A549 (cell line): ENCODE data around the gene IRS2. TPM values are rescaled to one million over a fixed set of nuclear protein-coding genes. Genes with fewer than 3 reads are reported as not detected.

Experiments
- ATAC-seq, 2 experiments: fragments of 200-7000 bp in 1 of 2; fragments of >200 bp in 1 of 2; cut with Nextera tagmentation in 1 of 2; cut with Tn5 transposase in 1 of 2; 3 replicates each; pipeline versions ENCODE4 v1.8.0 to v1.9.1; 2018 to 2020; ENCODE audit warnings: mild to moderate bottlenecking in 1 of 2, moderate library complexity in 1 of 2
- CTCF ChIA-PET: fragments of 300-600 bp; sonication (Branson Sonifier 250); formaldehyde crosslinking; extraction: SDS; loops from one replicate; lab custom pipeline; 2021; ENCODE audit warnings: antibody characterized with exemption, inconsistent platforms; lab: Yijun Ruan, JAX
- POLR2A ChIA-PET: fragments of 350-600 bp; formaldehyde crosslinking; extraction: SDS; loops from one replicate; lab custom pipeline; 2021; ENCODE audit warnings: antibody characterized with exemption, inconsistent platforms; lab: Yijun Ruan, JAX
- DNase-seq, 2 experiments: peaks; one replicate each; pipeline versions ENCODE4 v3.0.0 to v3.0.0-alpha.2; 2011 to 2016; ENCODE audit warnings: low read depth in 1 of 2, low spot score in 1 of 2
- FAIRE-seq: peaks from 2 replicates; lab custom pipeline; 2011; peaks lifted over from hg19 to GRCh38; lab: Jason Lieb, UNC
- H3K27ac ChIP-seq, 2 experiments: fragments of >200 bp; sonication (Bioruptor Twin); formaldehyde crosslinking; 3 replicates each; pipeline ENCODE4 v1.5.1; 2016 to 2017
- H3K4me1 ChIP-seq: fragments of >200 bp; sonication (Bioruptor Twin); formaldehyde crosslinking; 3 replicates; pipeline ENCODE4 v1.6.1; 2016
- H3K4me2 ChIP-seq: fragments of >200 bp; sonication (Bioruptor Twin); formaldehyde crosslinking; 3 replicates; pipeline ENCODE4 v1.6.1; 2016
- H3K4me3 ChIP-seq: fragments of >200 bp; sonication (Bioruptor Twin); formaldehyde crosslinking; 3 replicates; pipeline ENCODE4 v1.5.1; 2016
- H3K9me3 ChIP-seq: fragments of >200 bp; sonication (Bioruptor Twin); formaldehyde crosslinking; 3 replicates; pipeline ENCODE4 v1.6.1; 2016
- EHF ChIP-seq: fragments of 250-450 bp; sonication (Bioruptor Pico); IDR thresholded peaks from 2 replicates; pipeline ENCODE4 v1.5.0; 2020; ENCODE audit warnings: mild to moderate bottlenecking
- FOSB ChIP-seq: fragments of 250-450 bp; sonication (Bioruptor Pico); IDR thresholded peaks from 2 replicates; pipeline ENCODE4 v1.5.0; 2020; ENCODE audit warnings: mild to moderate bottlenecking, moderate library complexity
- HOXA7 ChIP-seq: fragments of 250-450 bp; sonication (Bioruptor Pico); IDR thresholded peaks from 2 replicates; pipeline ENCODE4 v1.5.0; 2020; ENCODE audit warnings: mild to moderate bottlenecking, moderate library complexity
- HOXB5 ChIP-seq: fragments of 250-450 bp; sonication (Bioruptor Pico); IDR thresholded peaks from 2 replicates; pipeline ENCODE4 v1.5.0; 2020; ENCODE audit warnings: mild to moderate bottlenecking, moderate library complexity
- JUN ChIP-seq, 2 experiments: fragments of >200 bp; sonication (Bioruptor Twin); formaldehyde crosslinking; IDR thresholded peaks; 2 replicates in 1 of 2; 3 replicates in 1 of 2; pipeline ENCODE4 v1.6.1; 2016 to 2017
- KDM1A ChIP-seq: fragments of 200-600 bp; sonication (generic); IDR thresholded peaks from 2 replicates; pipeline ENCODE4 v1.6.1; 2016; ENCODE audit warnings: low read depth, mild to moderate bottlenecking
- MAZ ChIP-seq: fragments of 150-350 bp; IDR thresholded peaks from 2 replicates; pipeline ENCODE4 v1.6.1; 2014; ENCODE audit warnings: antibody characterized with exemption, low read depth, low read length, borderline replicate concordance
- PHF8 ChIP-seq: fragments of 200-600 bp; sonication (generic); IDR thresholded peaks from 2 replicates; pipeline ENCODE4 v1.6.1; 2016; ENCODE audit warnings: low read depth, mild to moderate bottlenecking, antibody characterized with exemption, moderate library complexity, borderline replicate concordance
- POLR2AphosphoS2 ChIP-seq: conservative IDR thresholded peaks from 2 replicates; pipeline ENCODE4 v1.6.1; 2012; ENCODE audit warnings: low read length, improper control_type of control experiment, inconsistent platforms
- RCOR1 ChIP-seq: fragments of 150-350 bp; IDR thresholded peaks from 2 replicates; pipeline ENCODE4 v1.6.1; 2014; ENCODE audit warnings: antibody characterized with exemption, low read length, low read depth
- SMC3 ChIP-seq: fragments of >200 bp; sonication (Bioruptor Twin); formaldehyde crosslinking; IDR thresholded peaks from 3 replicates; pipeline ENCODE4 v1.6.1; 2018; ENCODE audit warnings: inconsistent platforms
- SREBF2 ChIP-seq: fragments of 450-650 bp; IDR thresholded peaks from 2 replicates; pipeline ENCODE4 v1.6.1; 2014; ENCODE audit warnings: mild to moderate bottlenecking, moderate library complexity
- ZC3H11A ChIP-seq: fragments of 450-650 bp; IDR thresholded peaks from 2 replicates; pipeline ENCODE4 v1.6.1; 2014; ENCODE audit warnings: antibody characterized with exemption, mild to moderate bottlenecking
- ZFP36 ChIP-seq: fragments of 450-650 bp; IDR thresholded peaks from 2 replicates; pipeline ENCODE4 v1.6.1; 2014; ENCODE audit warnings: borderline replicate concordance; ENCODE audit not compliant: partially characterized antibody
- WGBS: methylation state at CpG from one replicate; pipeline ENCODE4 v1.1.6; 2017; ENCODE audit errors: missing lambda C conversion rate; 5-methylcytosine and 5-hydroxymethylcytosine counted together
- polyA plus RNA-seq, 4 experiments: library from polyadenylated mRNA; depleted of rRNA in 3 of 4; stranded (reverse); fragments of >200 nt; fragmentation: RNase III in 1 of 4; extraction: RNeasy Plus Mini Kit Qiagen cat#74134 plus additional on column Dnase treatment in 1 of 4; gene quantifications; 2 replicates in 3 of 4; 3 replicates in 1 of 4; pipeline ENCODE4 v1.2.3, GENCODE V29; 2011 to 2017
- TF ChIP-seq, protein P1 (sequence below): fragments of 200-600 bp; sonication (generic); IDR thresholded peaks from 2 replicates; pipeline ENCODE4 v1.6.1; 2016; ENCODE audit warnings: antibody characterized with exemption, mild to moderate bottlenecking, moderate library complexity
- TF ChIP-seq, protein P2 (sequence below): fragments of >200 bp; sonication (Bioruptor Twin); formaldehyde crosslinking; IDR thresholded peaks from 2 replicates; pipeline ENCODE4 v1.6.1; 2016
- TF ChIP-seq, protein P3 (sequence below): fragments of 250-450 bp; sonication (Bioruptor Pico); IDR thresholded peaks from 2 replicates; pipeline ENCODE4 v1.5.0; 2020; ENCODE audit warnings: low read depth, mild to moderate bottlenecking, moderate library complexity

IRS2 gene
- polyA plus RNA-seq, 2 of the 4 experiments (the other 2 are of a cell fraction): 4.8 to 12.3 TPM

GRCh38 chr13:109794095-109794494 is 7.7 kb upstream of the IRS2 start:
- no peaks in the 10 kb centered on the region for H3K9me3 ChIP-seq
- H3K4me1 ChIP-seq: peaks cover 24% of the 10 kb centered on the region
- FAIRE-seq (no peak), DNase-seq (no peak), ATAC-seq (no peak)
- TF ChIP-seq JUN (IDR thresholded peaks at IDR 0.05) (no peak), HOXA7 (CRISPR knock-in tag) (no peak), RCOR1 (no peak), EHF (CRISPR knock-in tag) (no peak), MAZ (no peak), ZFP36 (no peak), HOXB5 (CRISPR knock-in tag) (no peak), SMC3 (no peak), KDM1A (no peak), FOSB (CRISPR knock-in tag) (no peak), POLR2AphosphoS2 (no peak)
- TF ChIP-seq, protein P1, sequence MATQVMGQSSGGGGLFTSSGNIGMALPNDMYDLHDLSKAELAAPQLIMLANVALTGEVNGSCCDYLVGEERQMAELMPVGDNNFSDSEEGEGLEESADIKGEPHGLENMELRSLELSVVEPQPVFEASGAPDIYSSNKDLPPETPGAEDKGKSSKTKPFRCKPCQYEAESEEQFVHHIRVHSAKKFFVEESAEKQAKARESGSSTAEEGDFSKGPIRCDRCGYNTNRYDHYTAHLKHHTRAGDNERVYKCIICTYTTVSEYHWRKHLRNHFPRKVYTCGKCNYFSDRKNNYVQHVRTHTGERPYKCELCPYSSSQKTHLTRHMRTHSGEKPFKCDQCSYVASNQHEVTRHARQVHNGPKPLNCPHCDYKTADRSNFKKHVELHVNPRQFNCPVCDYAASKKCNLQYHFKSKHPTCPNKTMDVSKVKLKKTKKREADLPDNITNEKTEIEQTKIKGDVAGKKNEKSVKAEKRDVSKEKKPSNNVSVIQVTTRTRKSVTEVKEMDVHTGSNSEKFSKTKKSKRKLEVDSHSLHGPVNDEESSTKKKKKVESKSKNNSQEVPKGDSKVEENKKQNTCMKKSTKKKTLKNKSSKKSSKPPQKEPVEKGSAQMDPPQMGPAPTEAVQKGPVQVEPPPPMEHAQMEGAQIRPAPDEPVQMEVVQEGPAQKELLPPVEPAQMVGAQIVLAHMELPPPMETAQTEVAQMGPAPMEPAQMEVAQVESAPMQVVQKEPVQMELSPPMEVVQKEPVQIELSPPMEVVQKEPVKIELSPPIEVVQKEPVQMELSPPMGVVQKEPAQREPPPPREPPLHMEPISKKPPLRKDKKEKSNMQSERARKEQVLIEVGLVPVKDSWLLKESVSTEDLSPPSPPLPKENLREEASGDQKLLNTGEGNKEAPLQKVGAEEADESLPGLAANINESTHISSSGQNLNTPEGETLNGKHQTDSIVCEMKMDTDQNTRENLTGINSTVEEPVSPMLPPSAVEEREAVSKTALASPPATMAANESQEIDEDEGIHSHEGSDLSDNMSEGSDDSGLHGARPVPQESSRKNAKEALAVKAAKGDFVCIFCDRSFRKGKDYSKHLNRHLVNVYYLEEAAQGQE: no peak
- TF ChIP-seq, protein P2, sequence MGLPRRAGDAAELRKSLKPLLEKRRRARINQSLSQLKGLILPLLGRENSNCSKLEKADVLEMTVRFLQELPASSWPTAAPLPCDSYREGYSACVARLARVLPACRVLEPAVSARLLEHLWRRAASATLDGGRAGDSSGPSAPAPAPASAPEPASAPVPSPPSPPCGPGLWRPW: no peak
- H3K4me3 ChIP-seq: no peak overlapping the region
- WGBS: 96% methylated on average over 8 of the region's 12 CpGs
- H3K27ac ChIP-seq: no peak overlapping the region
- H3K4me2 ChIP-seq: no peak overlapping the region
- POLR2A ChIA-PET: no interaction called here
- CTCF ChIA-PET: no interaction called here

- WGBS: 82% methylated on average over 6 of the region's 6 CpGs
- CTCF ChIA-PET: interaction anchor here (1.3 kb wide), 1 partner anchor 317 kb away, joined by 4 read pairs; no protein-coding TSS in a partner anchor
- TF ChIP-seq PHF8 (no peak), ZC3H11A (no peak), ZFP36 (no peak), SREBF2 (no peak)
- TF ChIP-seq, protein P3, sequence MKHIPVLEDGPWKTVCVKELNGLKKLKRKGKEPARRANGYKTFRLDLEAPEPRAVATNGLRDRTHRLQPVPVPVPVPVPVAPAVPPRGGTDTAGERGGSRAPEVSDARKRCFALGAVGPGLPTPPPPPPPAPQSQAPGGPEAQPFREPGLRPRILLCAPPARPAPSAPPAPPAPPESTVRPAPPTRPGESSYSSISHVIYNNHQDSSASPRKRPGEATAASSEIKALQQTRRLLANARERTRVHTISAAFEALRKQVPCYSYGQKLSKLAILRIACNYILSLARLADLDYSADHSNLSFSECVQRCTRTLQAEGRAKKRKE: no peak
- no peak overlapping the region for H3K4me3 ChIP-seq
- FAIRE-seq (no peak), DNase-seq (no peak), ATAC-seq (no peak)
- H3K27ac ChIP-seq: no peak overlapping the region
- H3K4me2 ChIP-seq: no peak overlapping the region
- POLR2A ChIA-PET: no interaction called here
- peaks cover 36% of the 10 kb centered on the region for H3K4me1 ChIP-seq
- H3K9me3 ChIP-seq: no peaks in the 10 kb centered on the region
These were observed 6.2 kb upstream of the IRS2 start for GRCh38 chr13:109792416-109793059.
